ENCODE results near the gene EPB42.
A peak's percentile ranks its signal among the peaks of the same experiment; 100 is the strongest.
"Not testable (repeated sequence)": the region's sequence is repeated elsewhere in the genome, so short reads cannot be mapped to it uniquely, and the experiment has no call there.

Gene EPB42

GRCh38 chr15:43242616-43243015 lies 21.8 kb upstream of the EPB42 start:
- FAIRE-seq (no peak), DNase-seq (ENCODE audit: insufficient read length, low spot score) (no peak)

GRCh38 chr15:43241100-43241499 lies 20.3 kb upstream of the EPB42 start:
- FAIRE-seq, result no peak
- no peak for DNase-seq (ENCODE audit: insufficient read length, low spot score)

- DNase-seq (ENCODE audit: insufficient read length, low spot score), result no peak
- FAIRE-seq, result no peak
Measured at GRCh38 chr15:43239732-43240491, 19.1 kb upstream of the EPB42 start.

- no peak for FAIRE-seq
Measured at GRCh38 chr15:43238671-43239131, 17.9 kb upstream of the EPB42 start.

GRCh38 chr15:43237842-43238470 lies 17.1 kb upstream of the EPB42 start:
- FAIRE-seq, result no peak
- no peak for DNase-seq (ENCODE audit: insufficient read length, low spot score)

More at GRCh38 chr15:43238671-43239131, 17.9 kb upstream of the EPB42 start:
- no peak for DNase-seq (ENCODE audit: insufficient read length, low spot score)

- FAIRE-seq (no peak), DNase-seq (ENCODE audit: insufficient read length, low spot score) (no peak)
Measured at GRCh38 chr15:43235536-43235935, 14.7 kb upstream of the EPB42 start.

GRCh38 chr15:43232289-43232874 lies 11.6 kb upstream of the EPB42 start:
- FAIRE-seq, result no peak
- DNase-seq (ENCODE audit: insufficient read length, low spot score), result no peak

GRCh38 chr15:43230640-43231115 lies 9.9 kb upstream of the EPB42 start:
- DNase-seq (ENCODE audit: insufficient read length, low spot score) (no peak), FAIRE-seq (no peak)

GRCh38 chr15:43229977-43230376 lies 9.2 kb upstream of the EPB42 start:
- no peak for FAIRE-seq

GRCh38 chr15:43226436-43227305 lies 5.9 kb upstream of the EPB42 start:
- no peak for FAIRE-seq
- DNase-seq (ENCODE audit: insufficient read length, low spot score), result no peak

More at GRCh38 chr15:43229977-43230376, 9.2 kb upstream of the EPB42 start:
- DNase-seq (ENCODE audit: insufficient read length, low spot score), result no peak

GRCh38 chr15:43225950-43226255 lies 5.1 kb upstream of the EPB42 start:
- FAIRE-seq; DNase-seq (ENCODE audit: insufficient read length, low spot score): not testable (repeated sequence)

GRCh38 chr15:43225201-43225949 lies 4.6 kb upstream of the EPB42 start:
- DNase-seq (ENCODE audit: insufficient read length, low spot score) (peak; percentile 74), FAIRE-seq (no peak)

GRCh38 chr15:43221422-43221821 lies 604 bp upstream of the EPB42 start:
- DNase-seq (ENCODE audit: insufficient read length, low spot score) (no peak), FAIRE-seq (no peak)

- no peak for DNase-seq (ENCODE audit: insufficient read length, low spot score)
- FAIRE-seq, result peak; percentile 63
Measured at GRCh38 chr15:43219929-43220928, 589 bp downstream of the EPB42 start.

GRCh38 chr15:43218908-43219706 lies 1.7 kb downstream of the EPB42 start:
- DNase-seq (ENCODE audit: insufficient read length, low spot score), result peak; percentile 44
- FAIRE-seq, result no peak

GRCh38 chr15:43215961-43216360 lies 4.9 kb downstream of the EPB42 start:
- DNase-seq (ENCODE audit: insufficient read length, low spot score) (no peak), FAIRE-seq (no peak)

GRCh38 chr15:43214592-43215295 lies 6.1 kb downstream of the EPB42 start:
- DNase-seq (ENCODE audit: insufficient read length, low spot score) (no peak), FAIRE-seq (no peak)
